Measurements from ENCODE around the gene ERVW-1.
"Not testable (repeated sequence)": the region's sequence is repeated elsewhere in the genome, so short reads cannot be mapped to it uniquely, and the experiment has no call there.

Gene ERVW-1, protein sequence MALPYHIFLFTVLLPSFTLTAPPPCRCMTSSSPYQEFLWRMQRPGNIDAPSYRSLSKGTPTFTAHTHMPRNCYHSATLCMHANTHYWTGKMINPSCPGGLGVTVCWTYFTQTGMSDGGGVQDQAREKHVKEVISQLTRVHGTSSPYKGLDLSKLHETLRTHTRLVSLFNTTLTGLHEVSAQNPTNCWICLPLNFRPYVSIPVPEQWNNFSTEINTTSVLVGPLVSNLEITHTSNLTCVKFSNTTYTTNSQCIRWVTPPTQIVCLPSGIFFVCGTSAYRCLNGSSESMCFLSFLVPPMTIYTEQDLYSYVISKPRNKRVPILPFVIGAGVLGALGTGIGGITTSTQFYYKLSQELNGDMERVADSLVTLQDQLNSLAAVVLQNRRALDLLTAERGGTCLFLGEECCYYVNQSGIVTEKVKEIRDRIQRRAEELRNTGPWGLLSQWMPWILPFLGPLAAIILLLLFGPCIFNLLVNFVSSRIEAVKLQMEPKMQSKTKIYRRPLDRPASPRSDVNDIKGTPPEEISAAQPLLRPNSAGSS
- 0 to 0.54 (median 0) reads per million in 4 experiments for total RNA-seq

GRCh38 chr7:92477681-92478080, at the start of gene ERVW-1:
TSS of gene ERVW-1 (minus strand) at chr7:92477946. CDS start at chr7:92470381, 7,565 bp downstream.
- not testable (repeated sequence) for DNase-seq

DNA sequence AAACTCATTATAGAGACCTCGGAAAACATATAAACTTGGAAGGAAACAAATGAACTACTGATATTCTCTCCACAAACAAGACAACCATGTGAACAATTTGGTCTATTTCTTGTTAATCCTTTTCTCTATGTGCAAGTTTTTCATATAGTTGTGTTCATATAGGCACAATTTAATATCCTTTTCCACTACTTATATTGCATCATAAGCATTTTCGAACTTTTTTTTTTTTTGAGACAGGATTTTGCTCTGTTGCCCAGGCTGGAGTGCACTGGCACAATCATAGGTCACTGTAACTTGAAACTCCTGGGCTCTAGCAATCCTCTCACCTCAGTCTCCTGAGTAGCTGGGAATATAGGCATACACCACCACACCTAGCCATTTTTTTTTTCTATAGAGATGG, 45.4 kb upstream of the ERVW-1 start:
- no peak for DNase-seq

DNA sequence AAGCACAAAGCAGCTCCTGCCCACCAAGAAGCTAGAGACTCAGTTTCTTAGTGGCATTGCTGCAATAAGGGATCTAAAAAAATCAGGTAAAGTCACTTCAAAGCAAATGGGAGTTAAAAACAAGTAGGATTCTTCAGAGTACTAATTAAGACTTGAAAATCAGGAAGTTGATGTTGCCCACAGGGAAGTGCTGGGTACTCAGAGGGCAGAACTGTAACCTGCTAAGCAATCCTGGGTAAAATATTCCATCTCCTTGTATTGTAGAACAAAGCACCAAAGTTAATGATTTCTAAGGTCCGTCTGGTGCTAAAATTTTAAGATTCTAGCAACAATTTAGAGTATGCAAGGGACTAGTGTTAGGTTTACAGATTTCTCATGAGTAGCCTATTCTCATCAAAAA, 42.3 kb upstream of the ERVW-1 start:
- DNase-seq, result no peak

DNA sequence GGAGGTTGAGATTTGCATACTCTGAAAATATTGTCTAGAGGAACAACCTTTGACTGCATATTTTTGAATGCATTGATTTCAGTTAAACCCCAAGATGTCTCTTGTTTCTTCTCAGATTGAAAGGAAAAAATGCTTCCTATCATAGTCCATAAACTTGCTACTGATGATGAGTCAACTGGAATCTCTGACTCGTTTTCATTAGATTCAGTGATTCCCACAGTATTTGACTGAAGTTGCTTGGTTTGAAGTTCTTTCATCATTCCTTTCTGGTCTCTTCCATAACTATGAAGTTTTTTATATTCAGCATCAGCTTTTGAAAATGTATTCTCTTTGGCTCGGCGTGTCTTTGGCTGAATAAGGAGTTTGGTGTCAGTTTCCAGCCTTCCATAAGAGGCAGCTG, 39.9 kb upstream of the ERVW-1 start:
- no peak for DNase-seq

GRCh38 chr7:92513167-92513902, 35.6 kb upstream of the ERVW-1 start:
- DNase-seq, result no peak

DNA sequence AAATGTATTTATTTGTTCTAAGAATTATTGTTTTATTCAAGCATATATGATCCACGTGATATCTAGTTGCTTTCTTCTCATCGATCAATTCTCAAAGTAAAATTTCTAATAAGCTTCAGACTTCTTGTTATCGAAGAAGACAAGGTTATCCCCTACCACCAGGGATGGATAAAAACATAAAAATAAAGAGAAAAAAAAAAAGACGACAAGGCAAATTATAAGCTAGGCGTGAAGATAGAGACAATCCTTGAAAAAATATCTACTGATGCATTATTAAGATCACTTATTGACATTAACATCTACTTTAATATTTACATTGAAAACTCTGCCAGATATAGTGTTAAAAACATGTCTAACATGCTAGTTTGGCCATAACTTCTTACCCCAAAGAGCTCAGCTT, 31.2 kb upstream of the ERVW-1 start:
- DNase-seq, result no peak

DNA sequence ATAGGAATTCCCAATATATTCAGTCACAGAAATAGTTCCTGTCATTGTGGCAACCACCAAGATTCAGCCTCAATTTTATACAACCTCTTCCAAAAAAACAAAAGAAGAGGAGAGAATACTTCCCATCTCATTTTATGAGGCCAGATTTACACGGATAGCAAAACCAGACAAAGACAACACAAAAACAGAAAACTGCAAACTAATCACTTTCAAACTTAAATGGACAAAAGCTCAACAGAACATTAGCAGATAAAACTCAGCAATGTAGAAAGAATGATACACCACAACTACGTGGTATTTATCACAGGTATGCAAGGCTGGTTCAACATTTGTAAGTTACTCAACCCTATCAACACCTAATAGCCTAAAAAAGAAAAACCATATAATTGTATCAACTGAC, 28.6 kb upstream of the ERVW-1 start:
- no peak for DNase-seq

- DNase-seq, result no peak
Observed at GRCh38 chr7:92504563-92504962, 26.8 kb upstream of the ERVW-1 start.

DNA sequence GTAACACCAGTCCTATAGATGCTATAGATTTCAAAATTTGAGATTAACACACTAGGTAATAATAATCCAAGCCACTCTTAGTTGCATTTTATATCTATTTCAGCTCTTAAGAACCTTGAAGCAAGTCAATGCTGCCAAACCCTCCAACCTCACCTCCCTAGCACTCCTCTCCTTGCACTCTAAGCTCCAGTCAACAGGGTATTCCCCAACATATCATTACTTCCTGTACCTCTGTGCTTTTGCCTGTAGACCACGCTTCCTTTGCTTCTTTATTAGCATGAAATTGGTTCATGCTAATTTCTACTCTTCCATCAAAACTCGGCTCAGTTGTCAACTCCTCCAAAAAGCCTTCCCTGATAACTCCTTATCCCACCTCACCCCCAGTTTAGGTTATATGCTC, 26.0 kb upstream of the ERVW-1 start:
- no peak for DNase-seq

DNA sequence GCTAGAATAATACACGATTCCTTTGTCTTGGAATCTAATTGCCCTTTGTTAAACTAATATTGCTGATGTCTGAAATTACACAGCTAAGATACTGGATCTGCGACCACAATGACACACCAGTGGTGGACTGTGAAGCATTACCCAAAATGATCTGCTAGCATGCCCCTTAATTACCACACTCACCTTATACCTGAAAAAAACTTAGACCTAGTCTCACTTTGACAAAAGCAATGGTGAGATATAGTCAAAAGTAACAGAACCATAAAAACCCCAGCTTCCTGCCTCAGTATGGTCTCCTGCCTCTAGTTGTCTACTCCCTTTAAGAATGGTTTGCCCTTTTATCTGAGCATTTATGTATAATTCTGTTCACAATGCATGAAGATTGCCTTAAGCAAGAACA, 20.8 kb upstream of the ERVW-1 start:
- no peak for DNase-seq

GRCh38 chr7:92496876-92497275, 19.1 kb upstream of the ERVW-1 start:
- no peak for DNase-seq

DNA sequence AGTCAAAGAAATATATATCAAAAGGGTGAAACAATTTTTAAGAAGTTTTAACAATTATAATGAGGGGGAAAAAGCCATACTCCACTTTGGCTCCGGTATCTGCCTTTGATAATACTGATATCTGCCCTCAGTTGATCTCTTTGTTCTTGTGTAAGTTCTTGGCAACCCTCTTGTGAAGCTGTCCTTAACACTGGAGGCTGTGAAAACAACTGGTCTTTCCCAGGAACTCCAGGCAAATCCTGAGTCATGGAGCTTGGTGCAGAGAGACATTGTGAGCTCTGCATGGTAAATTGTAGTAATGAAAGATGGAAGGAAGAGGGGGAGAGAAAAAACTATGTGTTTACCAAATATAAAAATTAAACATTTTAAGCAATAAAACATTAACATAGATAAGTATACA, 11.9 kb upstream of the ERVW-1 start:
- DNase-seq, result no peak

DNA sequence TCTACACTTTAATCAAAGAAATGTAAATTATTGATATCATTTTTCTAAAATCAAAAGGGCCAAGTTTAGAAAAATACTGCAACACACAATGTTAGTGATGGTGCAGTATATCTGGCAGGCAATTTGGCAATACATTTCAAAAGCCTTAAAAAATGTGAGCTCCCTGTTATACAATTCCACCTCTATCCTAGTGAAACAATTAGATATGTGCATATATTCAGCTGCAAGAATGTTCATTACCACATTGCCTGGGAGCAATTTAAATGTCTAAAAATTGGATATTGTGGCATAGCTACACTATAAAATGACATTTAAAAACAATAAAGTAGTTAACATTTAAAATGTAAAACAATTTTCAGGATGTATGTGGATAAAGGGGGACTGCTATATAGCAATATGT, 10.1 kb upstream of the ERVW-1 start:
- DNase-seq, result no peak

DNA sequence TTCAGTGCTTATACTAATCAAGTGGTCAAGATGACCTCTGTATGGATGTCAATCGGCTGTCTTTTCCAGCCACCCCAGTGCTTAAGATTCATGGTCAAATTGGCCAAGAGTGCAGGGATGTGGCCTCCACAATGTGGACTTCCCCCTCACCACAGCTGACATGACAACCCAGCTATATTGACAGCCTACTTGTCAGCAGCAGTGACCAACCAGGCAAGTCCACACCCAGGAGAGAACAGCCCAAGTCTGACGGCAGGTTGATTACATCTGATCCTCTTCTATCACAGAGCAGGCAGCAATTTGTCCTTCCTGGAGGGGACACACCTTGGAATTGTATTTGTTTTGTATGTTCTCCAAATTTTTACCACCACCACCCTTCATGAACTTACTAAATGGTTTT, 8.2 kb upstream of the ERVW-1 start:
- no peak for DNase-seq

GRCh38 chr7:92485267-92485892, 7.6 kb upstream of the ERVW-1 start:
- DNase-seq, result no peak

DNA sequence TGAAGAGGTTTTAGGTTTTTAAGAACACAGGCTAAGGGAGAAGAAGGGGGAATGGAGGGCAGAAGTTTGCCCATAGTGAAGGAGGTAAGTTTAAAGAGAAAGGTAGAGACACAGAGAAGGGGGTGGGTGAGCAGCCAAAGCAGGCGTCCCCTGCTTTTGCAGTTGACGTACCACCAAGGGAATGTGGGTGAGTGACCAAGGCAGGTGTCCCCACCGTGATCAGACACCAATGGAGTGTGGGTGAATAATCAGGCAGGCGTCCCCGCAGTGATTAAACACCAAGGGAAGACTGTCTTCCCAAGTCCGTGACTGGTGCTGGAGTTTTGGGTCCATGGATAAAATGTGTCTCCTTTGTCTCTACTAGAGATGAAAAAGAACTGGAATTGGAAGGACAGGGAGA, 6.5 kb upstream of the ERVW-1 start:
- DNase-seq, result not testable (repeated sequence)

GRCh38 chr7:92483624-92484023, 5.9 kb upstream of the ERVW-1 start:
- DNase-seq, result not testable (repeated sequence)

- DNase-seq, result not testable (repeated sequence)
Observed at GRCh38 chr7:92479146-92479545, 1.4 kb upstream of the ERVW-1 start.

- no peak for DNase-seq
Observed at GRCh38 chr7:92478711-92479110, 965 bp upstream of the ERVW-1 start.

DNA sequence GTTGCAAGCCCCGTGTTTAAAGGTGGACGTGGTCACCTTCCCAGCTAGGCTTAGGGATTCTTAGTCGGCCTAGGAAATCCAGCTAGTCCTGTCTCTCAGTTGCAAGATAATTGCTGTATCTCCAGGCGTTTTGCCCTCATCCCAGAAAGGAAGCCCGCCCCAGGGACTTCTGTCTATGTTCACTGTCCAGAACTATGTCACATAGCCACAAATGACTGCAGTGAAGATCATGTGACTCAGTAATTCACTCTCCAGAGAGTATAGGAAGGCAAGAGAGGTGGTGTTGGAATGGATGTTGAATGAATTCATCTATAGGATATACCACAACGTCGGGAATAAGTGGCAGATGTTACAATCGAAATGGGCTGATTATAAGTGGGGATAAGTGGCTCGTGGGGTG, 349 bp upstream of the ERVW-1 start:
- DNase-seq, result no peak

DNA sequence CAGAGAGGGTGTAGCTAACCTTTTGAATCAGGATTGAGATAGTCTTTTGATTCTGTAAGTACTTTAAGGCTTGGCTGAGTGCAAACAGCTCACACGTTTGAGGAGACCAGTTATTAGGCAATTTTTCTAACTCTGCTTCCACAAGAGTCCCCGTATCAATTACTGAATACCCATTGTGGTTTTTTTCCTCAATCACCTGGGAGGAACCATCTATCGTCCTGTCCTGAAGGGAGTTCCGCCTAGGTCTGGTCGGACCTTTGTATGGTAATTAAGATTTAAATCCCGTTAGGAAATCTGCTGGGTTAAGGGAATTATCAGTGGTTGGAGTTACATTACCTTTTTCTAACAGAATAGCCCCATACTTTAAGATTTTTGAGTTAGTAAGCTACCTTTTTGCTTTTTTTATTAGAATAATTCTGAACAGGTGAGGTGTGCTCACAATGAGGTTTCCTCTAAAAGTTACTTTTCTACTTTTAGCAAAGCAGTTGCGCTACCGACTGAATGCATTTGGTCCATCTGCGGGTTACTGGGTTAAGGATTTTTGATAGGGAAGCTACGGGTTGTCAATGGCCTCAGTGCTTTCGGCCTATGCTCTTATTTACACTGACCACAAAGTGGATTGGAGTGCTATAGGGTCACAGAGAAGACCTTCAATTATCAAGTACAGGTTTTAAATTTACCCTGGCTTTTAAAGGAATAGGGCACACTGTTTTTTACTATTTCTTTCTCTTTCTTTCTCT, 1.7 kb downstream of the ERVW-1 start:
- DNase-seq, result not testable (repeated sequence)

DNA sequence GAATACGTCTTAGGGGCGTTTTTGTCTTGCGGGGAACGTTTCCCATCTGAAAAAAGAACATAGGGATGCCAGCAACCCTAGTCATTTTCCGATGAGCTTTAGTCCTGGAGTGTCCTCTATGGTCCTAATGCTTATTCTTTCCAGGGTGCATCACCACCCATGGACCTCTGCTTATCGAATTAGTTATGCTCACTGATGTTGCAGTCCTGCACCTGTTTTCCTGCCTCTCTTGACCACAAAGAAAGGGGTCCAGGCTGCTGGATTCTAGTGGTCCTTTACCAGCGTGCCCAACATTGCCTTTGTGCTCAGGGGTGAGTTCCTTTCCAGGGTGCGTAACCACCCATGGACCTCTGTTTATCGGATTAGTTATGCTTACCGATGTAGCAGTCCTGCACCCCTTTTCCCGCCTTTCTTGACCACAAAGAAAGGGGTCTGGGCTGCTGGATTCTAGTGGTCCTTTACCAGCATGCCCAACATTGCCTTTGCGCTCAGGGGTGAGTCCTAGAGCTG, 2.4 kb downstream of the ERVW-1 start:
- DNase-seq, result not testable (repeated sequence)

Measured in effector CD8-positive, alpha-beta T cell (primary cell).